Mammary epithelial cell (primary cell): ENCODE results near the gene ACOD1.

Source experiments
- EZH2 ChIP-seq: IDR thresholded peaks from 2 replicates; pipeline ENCODE4 v1.6.1; 2012; ENCODE audit warnings: low read length, inconsistent platforms, borderline replicate concordance
- TF ChIP-seq, protein P1 (sequence below), 2 donors: IDR thresholded peaks in 1 of 2; conservative IDR thresholded peaks in 1 of 2; 2 replicates each; pipeline ENCODE4 v1.5.1; 2011 to 2012; ENCODE audit warnings: inconsistent platforms in 2 of 2, low read length in 2 of 2, mild to moderate bottlenecking in 2 of 2, control low read depth in 1 of 2, low read depth in 1 of 2; ENCODE audit not compliant: insufficient read depth in 1 of 2; ENCODE audit errors: extremely low read depth in 1 of 2

DNA sequence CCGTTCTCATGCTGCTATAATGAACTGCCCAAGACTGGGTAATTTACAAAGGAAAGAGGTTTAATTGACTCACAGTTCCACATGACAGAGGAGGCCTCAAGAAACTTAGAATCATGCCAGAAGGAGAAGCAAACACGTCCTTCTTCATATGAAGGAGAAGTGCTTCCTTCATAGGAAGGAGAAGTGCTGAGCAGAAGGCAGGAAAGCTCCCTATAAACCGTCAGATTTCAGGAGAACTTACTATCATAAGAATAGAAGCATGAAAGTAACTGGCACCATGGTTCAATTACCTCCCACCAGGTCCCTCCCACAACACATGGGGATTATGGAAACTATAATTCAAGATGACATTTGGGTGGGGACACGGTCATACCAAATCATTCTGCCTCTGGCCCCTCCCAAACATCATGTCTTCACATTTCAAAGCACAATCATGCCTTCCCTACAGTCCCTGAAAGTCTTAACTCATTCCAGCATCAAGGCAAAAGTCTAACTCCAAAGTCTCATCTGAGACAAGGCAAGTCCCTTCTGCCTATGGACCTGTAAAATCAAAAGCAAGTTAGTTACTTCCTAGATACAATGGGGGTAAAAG is 10.6 kb downstream of the ACOD1 start:
- TF ChIP-seq, protein P1, sequence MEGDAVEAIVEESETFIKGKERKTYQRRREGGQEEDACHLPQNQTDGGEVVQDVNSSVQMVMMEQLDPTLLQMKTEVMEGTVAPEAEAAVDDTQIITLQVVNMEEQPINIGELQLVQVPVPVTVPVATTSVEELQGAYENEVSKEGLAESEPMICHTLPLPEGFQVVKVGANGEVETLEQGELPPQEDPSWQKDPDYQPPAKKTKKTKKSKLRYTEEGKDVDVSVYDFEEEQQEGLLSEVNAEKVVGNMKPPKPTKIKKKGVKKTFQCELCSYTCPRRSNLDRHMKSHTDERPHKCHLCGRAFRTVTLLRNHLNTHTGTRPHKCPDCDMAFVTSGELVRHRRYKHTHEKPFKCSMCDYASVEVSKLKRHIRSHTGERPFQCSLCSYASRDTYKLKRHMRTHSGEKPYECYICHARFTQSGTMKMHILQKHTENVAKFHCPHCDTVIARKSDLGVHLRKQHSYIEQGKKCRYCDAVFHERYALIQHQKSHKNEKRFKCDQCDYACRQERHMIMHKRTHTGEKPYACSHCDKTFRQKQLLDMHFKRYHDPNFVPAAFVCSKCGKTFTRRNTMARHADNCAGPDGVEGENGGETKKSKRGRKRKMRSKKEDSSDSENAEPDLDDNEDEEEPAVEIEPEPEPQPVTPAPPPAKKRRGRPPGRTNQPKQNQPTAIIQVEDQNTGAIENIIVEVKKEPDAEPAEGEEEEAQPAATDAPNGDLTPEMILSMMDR (conservative IDR thresholded peaks at IDR 0.05 in 1 of 2, IDR thresholded peaks at IDR 0.05 in 1 of 2; ENCODE audit: extremely low read depth in 1 of 2, insufficient read depth in 1 of 2, low read depth in 1 of 2, low read length in 2 of 2) = no peak
- TF ChIP-seq EZH2 = no peak
